Measurements from ENCODE around the gene CHAT.
"Not testable (repeated sequence)": the region's sequence is repeated elsewhere in the genome, so short reads cannot be mapped to it uniquely, and the experiment has no call there.

CHAT gene

GRCh38 chr10:49653273-49653929 lies 39.6 kb downstream of the CHAT start:
- no peak for DNase-seq (ENCODE audit: low read depth)

GRCh38 chr10:49654036-49654693 lies 40.3 kb downstream of the CHAT start:
- DNase-seq (ENCODE audit: low read depth), result no peak

DNA sequence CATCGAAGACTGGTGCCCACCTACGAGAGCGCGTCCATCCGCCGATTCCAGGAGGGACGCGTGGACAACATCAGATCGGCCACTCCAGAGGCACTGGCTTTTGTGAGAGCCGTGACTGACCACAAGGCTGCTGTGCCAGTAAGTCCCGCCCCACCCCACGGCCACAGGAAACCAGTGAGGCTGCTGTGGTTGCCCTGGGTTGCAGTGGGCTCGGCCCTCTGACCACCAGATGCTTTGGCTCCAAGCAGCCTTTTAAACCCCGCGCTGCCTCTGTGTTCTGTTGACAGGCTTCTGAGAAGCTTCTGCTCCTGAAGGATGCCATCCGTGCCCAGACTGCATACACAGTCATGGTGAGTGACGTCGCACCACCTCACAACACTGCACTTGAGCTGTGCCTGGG lies 41.3 kb downstream of the CHAT start:
- no peak for DNase-seq (ENCODE audit: low read depth)

GRCh38 chr10:49656845-49657493 lies 43.1 kb downstream of the CHAT start:
- no peak for DNase-seq (ENCODE audit: low read depth)

DNA sequence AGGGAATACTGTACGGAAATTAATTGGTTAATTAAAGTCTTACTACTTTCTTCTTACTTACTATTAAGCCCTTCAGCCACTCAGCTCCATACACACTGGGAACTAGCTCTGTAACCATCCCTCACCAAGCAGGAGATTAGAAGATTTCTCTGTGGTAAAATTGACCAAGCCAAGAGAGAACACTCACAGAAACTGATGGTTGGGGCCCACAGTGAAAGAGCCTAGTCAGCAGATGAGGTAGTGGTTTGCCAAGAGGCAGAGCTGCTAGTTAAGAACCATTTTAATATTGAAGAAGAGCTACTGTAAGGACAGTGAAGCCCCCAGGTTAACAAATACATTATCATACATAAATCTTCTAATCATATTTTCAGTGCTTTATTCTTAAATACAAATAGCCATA lies 43.8 kb downstream of the CHAT start:
- DNase-seq (ENCODE audit: low read depth), result no peak

- DNase-seq (ENCODE audit: low read depth), result no peak
These were observed 47.5 kb downstream of the CHAT start for GRCh38 chr10:49661140-49661856.

DNA sequence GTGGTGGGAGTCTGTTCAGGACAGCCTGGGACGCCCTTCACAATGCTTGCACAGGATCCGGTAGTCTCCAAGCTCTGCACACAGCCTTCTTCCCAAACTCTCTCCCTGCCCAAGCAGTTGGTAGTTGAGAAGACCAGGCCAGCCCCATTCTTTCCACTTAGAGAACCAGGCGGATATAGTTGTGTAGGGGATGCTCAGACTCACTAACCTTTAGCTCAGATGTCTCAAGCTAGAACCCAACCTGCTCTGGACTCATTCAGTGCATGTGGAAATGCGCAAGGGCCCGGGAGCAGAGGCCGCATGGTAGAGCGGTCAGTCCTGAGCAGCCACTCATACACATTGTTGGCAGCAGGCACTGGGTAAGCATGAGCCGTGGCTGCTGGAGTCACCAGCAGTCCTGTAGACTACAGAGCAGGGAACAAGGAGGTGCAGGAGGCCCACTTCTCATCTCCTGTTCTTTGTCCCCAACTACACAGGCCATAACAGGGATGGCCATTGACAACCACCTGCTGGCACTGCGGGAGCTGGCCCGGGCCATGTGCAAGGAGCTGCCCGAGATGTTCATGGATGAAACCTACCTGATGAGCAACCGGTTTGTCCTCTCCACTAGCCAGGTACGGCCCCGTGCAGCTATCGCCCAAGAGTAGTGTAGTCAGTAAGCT lies 48.5 kb downstream of the CHAT start:
- no peak for DNase-seq (ENCODE audit: low read depth)

DNA sequence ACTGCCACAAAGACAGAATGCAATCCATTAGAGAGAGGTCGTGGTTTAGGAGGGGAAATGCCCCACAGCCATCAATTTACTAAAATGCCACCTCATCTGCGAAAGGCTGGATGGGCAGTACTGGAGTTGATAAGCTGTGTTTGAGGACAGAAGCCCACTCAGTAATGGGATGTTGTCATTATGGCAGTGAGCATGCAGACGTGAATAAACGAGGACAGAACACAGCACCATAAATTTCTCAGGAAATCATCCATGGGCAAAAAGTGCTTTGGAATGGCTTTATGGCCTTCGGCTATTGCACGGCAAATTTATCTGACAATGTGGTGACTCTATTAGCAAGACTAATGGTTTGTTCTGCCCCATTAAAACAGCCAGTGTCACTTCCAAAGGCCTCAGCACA lies 49.8 kb downstream of the CHAT start:
- no peak for DNase-seq (ENCODE audit: low read depth)

DNA sequence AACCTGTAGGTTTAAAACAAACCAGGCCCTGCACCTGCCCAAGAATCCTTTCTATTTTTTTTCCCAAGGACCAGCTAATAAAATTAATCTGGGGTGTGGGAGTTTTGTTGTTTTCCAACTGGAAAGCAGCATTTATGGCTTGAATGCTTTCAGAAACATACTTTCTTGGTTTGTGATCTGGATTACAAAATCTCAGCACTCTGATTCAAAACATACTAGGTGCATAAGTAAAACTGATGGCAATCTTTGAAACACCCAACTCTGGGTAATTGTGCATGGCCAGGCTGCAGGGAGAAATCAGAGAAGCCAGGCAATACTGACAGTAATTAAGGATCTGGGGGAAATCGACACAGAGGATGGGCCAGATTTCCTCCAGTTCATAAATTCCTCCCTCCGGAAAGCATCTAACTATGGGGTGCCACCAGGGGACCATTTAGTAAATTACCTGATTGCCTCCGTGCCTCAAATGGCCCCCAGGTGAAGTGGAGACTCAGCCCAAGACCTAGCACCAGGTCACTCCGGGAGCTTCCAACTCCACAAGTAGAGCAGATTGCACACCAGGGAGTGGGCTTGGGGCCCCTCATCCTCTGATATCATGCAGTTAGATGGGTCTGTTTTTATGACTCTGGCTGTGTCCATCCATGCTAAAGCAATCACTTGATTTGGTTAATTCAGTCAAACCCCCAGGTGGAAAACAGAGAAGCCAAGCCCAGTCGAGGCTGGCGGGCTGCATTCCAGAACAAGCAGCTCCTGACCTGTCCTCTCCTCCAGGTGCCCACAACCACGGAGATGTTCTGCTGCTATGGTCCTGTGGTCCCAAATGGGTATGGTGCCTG lies 50.4 kb downstream of the CHAT start:
- no peak for DNase-seq (ENCODE audit: low read depth)

GRCh38 chr10:49664842-49665355 lies 51.1 kb downstream of the CHAT start:
- DNase-seq (ENCODE audit: low read depth), result no peak

GRCh38 chr10:49666054-49666615 lies 52.3 kb downstream of the CHAT start:
- no peak for DNase-seq (ENCODE audit: low read depth)

DNA sequence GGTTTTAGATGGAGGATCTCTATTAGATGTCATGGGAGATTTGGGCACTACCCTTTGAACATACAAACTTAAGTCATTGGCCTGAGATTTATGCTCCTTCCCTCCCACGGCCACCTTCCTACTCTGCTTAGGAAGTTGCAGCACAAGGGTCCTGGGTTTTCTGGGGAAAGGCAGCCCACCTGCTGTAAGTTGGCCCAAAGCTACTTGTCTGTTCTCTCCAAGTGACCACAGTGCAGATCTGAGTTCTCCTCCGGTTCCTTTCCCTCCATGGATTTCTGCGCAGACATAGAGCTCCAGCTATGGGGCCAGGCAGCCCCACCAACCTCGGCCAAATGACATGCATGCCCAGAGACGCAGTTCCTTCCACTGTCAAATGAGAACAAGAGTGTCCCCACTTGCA lies 52.8 kb downstream of the CHAT start:
- DNase-seq (ENCODE audit: low read depth), result no peak

GRCh38 chr10:49667991-49668390 lies 54.2 kb downstream of the CHAT start:
- DNase-seq (ENCODE audit: low read depth), result no peak

DNA sequence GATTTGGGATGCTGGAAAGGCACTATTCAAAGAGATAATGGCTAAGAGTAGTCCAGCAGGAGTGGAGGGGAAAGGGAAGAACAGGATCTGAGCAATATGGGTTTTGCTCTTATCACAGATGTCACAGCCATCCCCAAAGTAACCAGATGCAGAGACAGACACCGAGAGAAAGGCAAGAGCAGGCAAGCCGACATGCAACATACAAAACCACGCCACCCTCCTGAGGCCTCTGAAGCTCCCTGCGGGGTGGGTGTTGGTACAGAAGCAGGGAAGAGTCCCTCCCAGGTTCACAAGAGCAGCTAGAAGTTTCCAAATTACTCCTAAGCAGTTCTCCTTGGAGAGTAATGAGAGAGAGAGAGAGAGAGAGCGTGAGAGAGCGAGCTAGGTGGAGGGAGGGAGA lies 54.8 kb downstream of the CHAT start:
- DNase-seq (ENCODE audit: low read depth), result no peak

- no peak for DNase-seq (ENCODE audit: low read depth)
These were observed 65.1 kb downstream of the CHAT start for GRCh38 chr10:49678827-49679479.

DNA sequence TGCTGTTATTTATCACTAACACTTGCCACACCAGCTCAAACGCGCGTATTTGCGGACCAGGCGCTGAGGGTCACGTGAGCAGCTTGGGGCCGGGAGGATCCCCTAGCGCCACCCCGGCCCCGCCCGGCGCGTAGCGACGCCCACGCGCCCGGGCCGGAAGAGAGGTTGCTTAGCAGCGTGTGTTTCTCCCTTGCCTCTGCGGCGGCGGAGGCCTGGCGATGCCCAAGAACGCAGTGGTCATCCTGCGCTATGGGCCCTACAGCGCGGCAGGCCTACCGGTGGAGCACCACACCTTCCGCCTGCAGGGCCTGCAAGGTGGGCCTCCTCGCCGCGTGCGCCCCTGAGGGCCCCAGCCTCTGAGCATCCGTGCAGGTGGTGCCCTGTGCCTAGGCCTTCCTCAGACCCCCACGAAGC lies 65.7 kb downstream of the CHAT start, which contains the start of gene C10orf53:
C10orf53 (plus strand) TSS at position 172 of the 414 bp plus-strand sequence; CDS start at position 219, 47 bp downstream.
- no peak for DNase-seq (ENCODE audit: low read depth)

GRCh38 chr10:49682449-49682848 lies 68.6 kb downstream of the CHAT start:
- not testable (repeated sequence) for DNase-seq (ENCODE audit: low read depth)

GRCh38 chr10:49682879-49683278 lies 69.0 kb downstream of the CHAT start:
- DNase-seq (ENCODE audit: low read depth), result no peak

DNA sequence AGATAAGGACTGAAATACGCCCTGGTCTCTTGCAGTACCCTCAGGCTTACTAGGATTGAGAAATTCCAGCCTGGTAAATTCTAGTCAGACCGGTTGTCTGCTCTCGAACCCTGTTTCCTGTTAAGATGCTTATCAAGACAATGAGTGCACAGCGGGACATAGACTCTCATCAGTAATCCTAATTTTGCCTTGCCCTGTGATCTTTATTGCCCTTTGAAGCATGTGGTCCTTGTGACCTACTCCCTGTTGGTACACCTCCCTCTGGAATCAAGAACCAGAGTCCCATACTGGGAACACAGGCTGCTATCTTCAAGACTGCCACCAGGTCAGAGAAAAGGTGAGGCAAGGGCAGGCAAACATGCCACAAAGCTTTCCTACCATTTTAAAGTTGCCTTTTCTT lies 72.8 kb downstream of the CHAT start:
- no peak for DNase-seq (ENCODE audit: low read depth)

DNA sequence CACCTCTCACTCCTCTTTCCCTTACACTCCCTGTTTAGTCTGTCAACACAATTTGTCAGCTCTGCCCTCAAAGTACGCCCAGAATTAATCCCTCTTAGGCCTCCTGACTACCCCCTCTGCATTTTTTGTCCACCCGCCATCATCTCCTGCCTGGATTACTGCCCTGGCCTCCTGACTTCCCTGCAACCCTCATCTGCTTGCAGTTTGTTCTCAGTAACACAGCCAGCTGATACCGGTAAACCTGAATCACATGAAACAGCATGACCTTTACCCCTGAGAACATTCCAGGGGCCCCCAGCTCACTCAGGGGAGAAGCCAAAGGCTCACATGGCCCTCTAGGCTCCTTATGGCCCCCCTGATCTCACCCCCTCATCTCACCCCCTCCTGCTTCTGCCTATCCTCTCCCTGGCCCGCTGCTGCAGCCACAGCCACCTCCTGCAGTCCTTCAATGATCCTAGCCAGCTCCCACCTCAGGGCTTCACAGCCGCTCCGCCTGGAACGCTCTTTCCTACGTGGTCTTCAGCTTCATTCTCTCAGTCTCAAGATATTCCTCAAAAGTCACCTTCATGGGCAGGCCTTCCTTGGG lies 74.5 kb downstream of the CHAT start:
- DNase-seq (ENCODE audit: low read depth), result no peak
